Esophagus muscularis mucosa (tissue), 4 donors: Measurements from ENCODE around the gene LSM3.

Experiments used
- CTCF ChIP-seq, 3 experiments: fragments of 200-600 bp in 2 of 3; fragments of 450-650 bp in 1 of 3; sonication (generic) in 2 of 3; IDR thresholded peaks; one replicate each; pipeline ENCODE4 v1.5.1; 2017 to 2019; ENCODE audit warnings: antibody characterized with exemption in 3 of 3, mild to moderate bottlenecking in 2 of 3, moderate library complexity in 1 of 3
- EP300 ChIP-seq: sonication (generic); formaldehyde crosslinking; IDR thresholded peaks from one replicate; pipeline ENCODE4 v1.6.1; 2017; ENCODE audit warnings: antibody characterized with exemption
- POLR2A ChIP-seq: fragments of 450-650 bp; IDR thresholded peaks from one replicate; pipeline ENCODE4 v1.6.1; 2017; ENCODE audit warnings: antibody characterized with exemption, moderate library complexity, mild to moderate bottlenecking, low read depth

- TF ChIP-seq POLR2A (no peak), CTCF (IDR thresholded peaks at IDR 0.05) (no peak), EP300 (no peak)
Measured at GRCh38 chr3:14162178-14162577, 16.4 kb upstream of the LSM3 start.
